HepG2 (cell line): ENCODE measurements around the gene HNRNPC. TPM values are rescaled to one million over a fixed set of nuclear protein-coding genes. Genes with fewer than 3 reads are reported as not detected.
A peak's percentile ranks its signal among the peaks of the same experiment; 100 is the strongest.

Source experiments
- FOXK1 ChIP-seq: sonication (generic); formaldehyde crosslinking; IDR thresholded peaks from 2 replicates; pipeline ENCODE4 v1.4.0; 2020; ENCODE audit warnings: low read depth, missing genetic modification reagents, borderline replicate concordance
- MATR3 ChIP-seq: sonication (generic); formaldehyde crosslinking; IDR thresholded peaks from 2 replicates; pipeline ENCODE4 v1.4.0; 2020; ENCODE audit warnings: missing genetic modification reagents
- NFKB2 ChIP-seq: sonication (generic); formaldehyde crosslinking; IDR thresholded peaks from 2 replicates; pipeline ENCODE4 v1.4.0; 2020; ENCODE audit warnings: missing genetic modification reagents, borderline replicate concordance
- NKX3-1 ChIP-seq: sonication (generic); formaldehyde crosslinking; IDR thresholded peaks from 2 replicates; pipeline ENCODE4 v1.5.0; 2020; ENCODE audit warnings: missing genetic modification reagents
- PAWR ChIP-seq: sonication (generic); formaldehyde crosslinking; IDR thresholded peaks from 2 replicates; pipeline ENCODE4 v1.4.0; 2020; ENCODE audit warnings: missing genetic modification reagents, mild to moderate bottlenecking, borderline replicate concordance
- POLR2A ChIP-seq, 2 experiments: IDR thresholded peaks; 2 replicates each; pipeline ENCODE4 v1.6.1; 2011; ENCODE audit warnings: low read depth in 2 of 2, low read length in 2 of 2, mild to moderate bottlenecking in 1 of 2, moderate library complexity in 1 of 2; ENCODE audit not compliant: insufficient read depth in 1 of 2
- REL ChIP-seq: sonication (generic); formaldehyde crosslinking; conservative IDR thresholded peaks from 2 replicates; pipeline ENCODE4 v1.8.0; 2022; ENCODE audit warnings: mild to moderate bottlenecking, missing genetic modification reagents, moderate library complexity
- SSRP1 ChIP-seq: IDR thresholded peaks from 2 replicates; pipeline ENCODE4 v1.6.1; 2016; ENCODE audit warnings: control low read depth
- TMF1 ChIP-seq: sonication (generic); formaldehyde crosslinking; IDR thresholded peaks from 2 replicates; pipeline ENCODE4 v1.8.1; 2022; ENCODE audit warnings: low read depth, missing genetic modification reagents
- ZBTB42 ChIP-seq: sonication (generic); formaldehyde crosslinking; IDR thresholded peaks from 2 replicates; pipeline ENCODE4 v1.5.0; 2020; ENCODE audit warnings: mild to moderate bottlenecking, missing genetic modification reagents
- ZFP36 ChIP-seq: fragments of 150-350 bp; IDR thresholded peaks from 2 replicates; pipeline ENCODE4 v1.6.1; 2018; ENCODE audit warnings: borderline replicate concordance, low read length, low read depth; ENCODE audit not compliant: partially characterized antibody
- ZFX ChIP-seq: sonication (generic); formaldehyde crosslinking; IDR thresholded peaks from 2 replicates; pipeline ENCODE4 v1.4.0; 2020; ENCODE audit warnings: mild to moderate bottlenecking, low read depth, missing genetic modification reagents, moderate library complexity
- ZNF577 ChIP-seq: sonication (generic); formaldehyde crosslinking; IDR thresholded peaks from 2 replicates; pipeline ENCODE4 v1.4.0; 2020; ENCODE audit warnings: mild to moderate bottlenecking, low read depth, missing genetic modification reagents, borderline replicate concordance
- ZNF746 ChIP-seq: sonication (generic); formaldehyde crosslinking; IDR thresholded peaks from 2 replicates; pipeline ENCODE4 v1.8.0; 2022; ENCODE audit warnings: mild to moderate bottlenecking, missing genetic modification reagents
- ZNF747 ChIP-seq: sonication (generic); formaldehyde crosslinking; IDR thresholded peaks from 2 replicates; pipeline ENCODE4 v1.8.1; 2023; ENCODE audit warnings: missing genetic modification reagents, mild to moderate bottlenecking, borderline replicate concordance
- polyA plus RNA-seq, 8 experiments: library from polyadenylated mRNA; depleted of rRNA in 3 of 8; stranded (reverse) in 7 of 8; unstranded in 1 of 8; fragments of >200 nt; fragmentation: Illumina TruSeq in 4 of 8; extraction: Trizol in 4 of 8; gene quantifications; 2 replicates each; pipeline versions ENCODE4 v1.2.1 to v1.2.3, GENCODE V29; 2011 to 2016; ENCODE audit warnings: low read depth in 4 of 8, missing spikeins in 1 of 8, mixed read lengths in 1 of 8; ENCODE audit not compliant: insufficient read depth in 1 of 8
- total RNA-seq, 5 experiments: library from RNA; depleted of rRNA; stranded (reverse); fragments of >200 nt; fragmentation: Illumina TruSeq; extraction: Trizol; gene quantifications; 2 replicates each; pipeline ENCODE4 v1.2.3, GENCODE V29; 2016; ENCODE audit warnings: low read depth in 1 of 5
- TF ChIP-seq, protein P1 (sequence below): sonication (generic); formaldehyde crosslinking; conservative IDR thresholded peaks from 2 replicates; pipeline ENCODE4 v1.8.0; 2022; ENCODE audit warnings: missing genetic modification reagents
- TF ChIP-seq, protein P2 (sequence below): sonication (generic); formaldehyde crosslinking; IDR thresholded peaks from 2 replicates; pipeline ENCODE4 v1.8.1; 2023; ENCODE audit warnings: missing genetic modification reagents, mild to moderate bottlenecking, borderline replicate concordance
- TF ChIP-seq, protein P3 (sequence below): sonication (generic); formaldehyde crosslinking; IDR thresholded peaks from 2 replicates; pipeline ENCODE4 v1.5.1; 2020; ENCODE audit warnings: mild to moderate bottlenecking, missing genetic modification reagents, moderate library complexity
- TF ChIP-seq, protein P4 (sequence below): sonication (generic); formaldehyde crosslinking; IDR thresholded peaks from 2 replicates; pipeline ENCODE4 v1.4.0; 2020; ENCODE audit warnings: missing genetic modification reagents
- TF ChIP-seq, protein P5 (sequence below): sonication (generic); formaldehyde crosslinking; IDR thresholded peaks from 2 replicates; pipeline ENCODE4 v1.8.0; 2022; ENCODE audit warnings: low read depth, missing genetic modification reagents

Gene HNRNPC
- total and polyA plus RNA-seq, 2 of the 13 experiments (the other 11 are each of a cell fraction or from before 2014, with no cell fraction given), result 628 to 1,099 TPM

DNA sequence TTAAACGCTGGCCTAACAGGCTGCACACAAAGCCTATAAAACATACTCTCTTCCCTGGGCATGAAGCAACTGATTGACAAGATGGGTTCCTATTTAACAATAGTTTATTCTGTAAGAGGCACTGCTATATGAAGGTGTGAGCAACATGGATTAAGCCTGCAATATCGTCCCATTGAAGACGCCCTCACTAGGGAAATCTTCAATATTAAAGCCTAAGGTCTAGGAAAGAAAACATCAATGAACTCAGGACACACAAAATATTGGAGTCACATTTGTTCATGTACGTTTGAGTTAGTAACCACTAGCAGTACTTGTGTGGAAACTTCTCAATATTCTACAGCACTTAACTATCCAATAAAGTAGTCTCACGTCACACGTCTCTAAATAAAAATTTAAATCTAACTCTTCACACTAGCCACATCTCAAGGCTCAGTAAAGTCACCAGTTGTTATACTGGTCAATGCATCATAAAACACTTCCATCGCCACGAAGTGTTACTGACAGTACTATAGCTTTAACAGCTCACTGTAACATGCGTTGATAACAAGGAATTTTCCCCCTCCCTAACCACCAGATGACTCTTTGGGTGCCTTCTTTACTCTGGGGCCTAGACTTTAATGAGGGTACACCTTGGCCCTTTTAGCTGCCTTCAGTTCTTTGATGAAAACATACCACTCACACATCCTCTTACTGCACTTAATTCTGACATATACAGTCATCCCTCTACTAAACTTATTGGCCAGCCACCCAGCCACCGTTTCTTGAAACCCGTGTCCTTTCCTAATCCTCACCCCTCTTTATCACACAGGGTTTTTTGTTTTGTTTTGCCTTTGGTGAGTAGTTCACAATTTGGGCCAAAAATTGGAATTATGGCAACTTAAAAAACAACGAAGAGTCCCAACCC is 63.3 kb downstream of the HNRNPC start (continued):
- TF ChIP-seq, protein P1, sequence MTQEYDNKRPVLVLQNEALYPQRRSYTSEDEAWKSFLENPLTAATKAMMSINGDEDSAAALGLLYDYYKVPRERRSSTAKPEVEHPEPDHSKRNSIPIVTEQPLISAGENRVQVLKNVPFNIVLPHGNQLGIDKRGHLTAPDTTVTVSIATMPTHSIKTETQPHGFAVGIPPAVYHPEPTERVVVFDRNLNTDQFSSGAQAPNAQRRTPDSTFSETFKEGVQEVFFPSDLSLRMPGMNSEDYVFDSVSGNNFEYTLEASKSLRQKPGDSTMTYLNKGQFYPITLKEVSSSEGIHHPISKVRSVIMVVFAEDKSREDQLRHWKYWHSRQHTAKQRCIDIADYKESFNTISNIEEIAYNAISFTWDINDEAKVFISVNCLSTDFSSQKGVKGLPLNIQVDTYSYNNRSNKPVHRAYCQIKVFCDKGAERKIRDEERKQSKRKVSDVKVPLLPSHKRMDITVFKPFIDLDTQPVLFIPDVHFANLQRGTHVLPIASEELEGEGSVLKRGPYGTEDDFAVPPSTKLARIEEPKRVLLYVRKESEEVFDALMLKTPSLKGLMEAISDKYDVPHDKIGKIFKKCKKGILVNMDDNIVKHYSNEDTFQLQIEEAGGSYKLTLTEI, result no peak
- TF ChIP-seq ZNF746 (CRISPR knock-in tag), result no peak
- TF ChIP-seq FOXK1, result peak; percentile 36; the same call in 1 of the 2 replicates
- TF ChIP-seq, protein P2, sequence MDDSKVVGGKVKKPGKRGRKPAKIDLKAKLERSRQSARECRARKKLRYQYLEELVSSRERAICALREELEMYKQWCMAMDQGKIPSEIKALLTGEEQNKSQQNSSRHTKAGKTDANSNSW, result no peak
- no peak for TF ChIP-seq TMF1 (CRISPR knock-in tag)
- TF ChIP-seq, protein P3, sequence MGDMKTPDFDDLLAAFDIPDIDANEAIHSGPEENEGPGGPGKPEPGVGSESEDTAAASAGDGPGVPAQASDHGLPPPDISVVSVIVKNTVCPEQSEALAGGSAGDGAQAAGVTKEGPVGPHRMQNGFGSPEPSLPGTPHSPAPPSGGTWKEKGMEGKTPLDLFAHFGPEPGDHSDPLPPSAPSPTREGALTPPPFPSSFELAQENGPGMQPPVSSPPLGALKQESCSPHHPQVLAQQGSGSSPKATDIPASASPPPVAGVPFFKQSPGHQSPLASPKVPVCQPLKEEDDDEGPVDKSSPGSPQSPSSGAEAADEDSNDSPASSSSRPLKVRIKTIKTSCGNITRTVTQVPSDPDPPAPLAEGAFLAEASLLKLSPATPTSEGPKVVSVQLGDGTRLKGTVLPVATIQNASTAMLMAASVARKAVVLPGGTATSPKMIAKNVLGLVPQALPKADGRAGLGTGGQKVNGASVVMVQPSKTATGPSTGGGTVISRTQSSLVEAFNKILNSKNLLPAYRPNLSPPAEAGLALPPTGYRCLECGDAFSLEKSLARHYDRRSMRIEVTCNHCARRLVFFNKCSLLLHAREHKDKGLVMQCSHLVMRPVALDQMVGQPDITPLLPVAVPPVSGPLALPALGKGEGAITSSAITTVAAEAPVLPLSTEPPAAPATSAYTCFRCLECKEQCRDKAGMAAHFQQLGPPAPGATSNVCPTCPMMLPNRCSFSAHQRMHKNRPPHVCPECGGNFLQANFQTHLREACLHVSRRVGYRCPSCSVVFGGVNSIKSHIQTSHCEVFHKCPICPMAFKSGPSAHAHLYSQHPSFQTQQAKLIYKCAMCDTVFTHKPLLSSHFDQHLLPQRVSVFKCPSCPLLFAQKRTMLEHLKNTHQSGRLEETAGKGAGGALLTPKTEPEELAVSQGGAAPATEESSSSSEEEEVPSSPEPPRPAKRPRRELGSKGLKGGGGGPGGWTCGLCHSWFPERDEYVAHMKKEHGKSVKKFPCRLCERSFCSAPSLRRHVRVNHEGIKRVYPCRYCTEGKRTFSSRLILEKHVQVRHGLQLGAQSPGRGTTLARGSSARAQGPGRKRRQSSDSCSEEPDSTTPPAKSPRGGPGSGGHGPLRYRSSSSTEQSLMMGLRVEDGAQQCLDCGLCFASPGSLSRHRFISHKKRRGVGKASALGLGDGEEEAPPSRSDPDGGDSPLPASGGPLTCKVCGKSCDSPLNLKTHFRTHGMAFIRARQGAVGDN, result no peak
- TF ChIP-seq REL, result no peak
- TF ChIP-seq ZNF577 (CRISPR knock-in tag), result no peak
- TF ChIP-seq POLR2A (IDR thresholded peaks at IDR 0.05; ENCODE audit: insufficient read depth in 1 of 2, low read depth in 2 of 2, low read length in 2 of 2), result peak; percentile 9 to 52; a peak in 2 of 4 replicates
- no peak for TF ChIP-seq NFKB2 (CRISPR knock-in tag)
- no peak for TF ChIP-seq ZFX (CRISPR knock-in tag)
- TF ChIP-seq NKX3-1 (CRISPR knock-in tag), result no peak
- TF ChIP-seq ZFP36, result no peak
- TF ChIP-seq, protein P4, sequence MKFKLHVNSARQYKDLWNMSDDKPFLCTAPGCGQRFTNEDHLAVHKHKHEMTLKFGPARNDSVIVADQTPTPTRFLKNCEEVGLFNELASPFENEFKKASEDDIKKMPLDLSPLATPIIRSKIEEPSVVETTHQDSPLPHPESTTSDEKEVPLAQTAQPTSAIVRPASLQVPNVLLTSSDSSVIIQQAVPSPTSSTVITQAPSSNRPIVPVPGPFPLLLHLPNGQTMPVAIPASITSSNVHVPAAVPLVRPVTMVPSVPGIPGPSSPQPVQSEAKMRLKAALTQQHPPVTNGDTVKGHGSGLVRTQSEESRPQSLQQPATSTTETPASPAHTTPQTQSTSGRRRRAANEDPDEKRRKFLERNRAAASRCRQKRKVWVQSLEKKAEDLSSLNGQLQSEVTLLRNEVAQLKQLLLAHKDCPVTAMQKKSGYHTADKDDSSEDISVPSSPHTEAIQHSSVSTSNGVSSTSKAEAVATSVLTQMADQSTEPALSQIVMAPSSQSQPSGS (CRISPR knock-in tag), result no peak
- TF ChIP-seq ZNF747 (CRISPR knock-in tag), result no peak
- no peak for TF ChIP-seq ZBTB42
- TF ChIP-seq PAWR (CRISPR knock-in tag), result no peak
- TF ChIP-seq, protein P5, sequence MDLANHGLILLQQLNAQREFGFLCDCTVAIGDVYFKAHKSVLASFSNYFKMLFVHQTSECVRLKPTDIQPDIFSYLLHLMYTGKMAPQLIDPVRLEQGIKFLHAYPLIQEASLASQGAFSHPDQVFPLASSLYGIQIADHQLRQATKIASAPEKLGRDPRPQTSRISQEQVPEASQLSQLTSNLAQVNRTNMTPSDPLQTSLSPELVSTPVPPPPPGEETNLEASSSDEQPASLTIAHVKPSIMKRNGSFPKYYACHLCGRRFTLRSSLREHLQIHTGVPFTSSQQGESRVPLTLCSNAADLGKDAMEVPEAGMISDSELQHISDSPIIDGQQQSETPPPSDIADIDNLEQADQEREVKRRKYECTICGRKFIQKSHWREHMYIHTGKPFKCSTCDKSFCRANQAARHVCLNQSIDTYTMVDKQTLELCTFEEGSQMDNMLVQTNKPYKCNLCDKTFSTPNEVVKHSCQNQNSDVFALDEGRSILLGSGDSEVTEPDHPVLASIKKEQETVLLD (CRISPR knock-in tag), result 0 out of 2 replicates have a peak, but pooled peaks have one; percentile 36
- TF ChIP-seq MATR3 (CRISPR knock-in tag), result no peak
- peak; percentile 97 for TF ChIP-seq SSRP1 (CRISPR knock-in tag)
